ENCODE measurements around the gene TMEM131L. TPM values are rescaled to one million over a fixed set of nuclear protein-coding genes. Genes with fewer than 3 reads are reported as not detected.

Gene TMEM131L, protein sequence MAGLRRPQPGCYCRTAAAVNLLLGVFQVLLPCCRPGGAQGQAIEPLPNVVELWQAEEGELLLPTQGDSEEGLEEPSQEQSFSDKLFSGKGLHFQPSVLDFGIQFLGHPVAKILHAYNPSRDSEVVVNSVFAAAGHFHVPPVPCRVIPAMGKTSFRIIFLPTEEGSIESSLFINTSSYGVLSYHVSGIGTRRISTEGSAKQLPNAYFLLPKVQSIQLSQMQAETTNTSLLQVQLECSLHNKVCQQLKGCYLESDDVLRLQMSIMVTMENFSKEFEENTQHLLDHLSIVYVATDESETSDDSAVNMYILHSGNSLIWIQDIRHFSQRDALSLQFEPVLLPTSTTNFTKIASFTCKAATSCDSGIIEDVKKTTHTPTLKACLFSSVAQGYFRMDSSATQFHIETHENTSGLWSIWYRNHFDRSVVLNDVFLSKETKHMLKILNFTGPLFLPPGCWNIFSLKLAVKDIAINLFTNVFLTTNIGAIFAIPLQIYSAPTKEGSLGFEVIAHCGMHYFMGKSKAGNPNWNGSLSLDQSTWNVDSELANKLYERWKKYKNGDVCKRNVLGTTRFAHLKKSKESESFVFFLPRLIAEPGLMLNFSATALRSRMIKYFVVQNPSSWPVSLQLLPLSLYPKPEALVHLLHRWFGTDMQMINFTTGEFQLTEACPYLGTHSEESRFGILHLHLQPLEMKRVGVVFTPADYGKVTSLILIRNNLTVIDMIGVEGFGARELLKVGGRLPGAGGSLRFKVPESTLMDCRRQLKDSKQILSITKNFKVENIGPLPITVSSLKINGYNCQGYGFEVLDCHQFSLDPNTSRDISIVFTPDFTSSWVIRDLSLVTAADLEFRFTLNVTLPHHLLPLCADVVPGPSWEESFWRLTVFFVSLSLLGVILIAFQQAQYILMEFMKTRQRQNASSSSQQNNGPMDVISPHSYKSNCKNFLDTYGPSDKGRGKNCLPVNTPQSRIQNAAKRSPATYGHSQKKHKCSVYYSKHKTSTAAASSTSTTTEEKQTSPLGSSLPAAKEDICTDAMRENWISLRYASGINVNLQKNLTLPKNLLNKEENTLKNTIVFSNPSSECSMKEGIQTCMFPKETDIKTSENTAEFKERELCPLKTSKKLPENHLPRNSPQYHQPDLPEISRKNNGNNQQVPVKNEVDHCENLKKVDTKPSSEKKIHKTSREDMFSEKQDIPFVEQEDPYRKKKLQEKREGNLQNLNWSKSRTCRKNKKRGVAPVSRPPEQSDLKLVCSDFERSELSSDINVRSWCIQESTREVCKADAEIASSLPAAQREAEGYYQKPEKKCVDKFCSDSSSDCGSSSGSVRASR (N-terminal part only)
- 5.4 to 6.2 TPM (median 5.9 TPM) in 5 replicates for total RNA-seq (2022; extraction: Qiagen RNA extraction; ENCODE audit: low read depth)

DNA sequence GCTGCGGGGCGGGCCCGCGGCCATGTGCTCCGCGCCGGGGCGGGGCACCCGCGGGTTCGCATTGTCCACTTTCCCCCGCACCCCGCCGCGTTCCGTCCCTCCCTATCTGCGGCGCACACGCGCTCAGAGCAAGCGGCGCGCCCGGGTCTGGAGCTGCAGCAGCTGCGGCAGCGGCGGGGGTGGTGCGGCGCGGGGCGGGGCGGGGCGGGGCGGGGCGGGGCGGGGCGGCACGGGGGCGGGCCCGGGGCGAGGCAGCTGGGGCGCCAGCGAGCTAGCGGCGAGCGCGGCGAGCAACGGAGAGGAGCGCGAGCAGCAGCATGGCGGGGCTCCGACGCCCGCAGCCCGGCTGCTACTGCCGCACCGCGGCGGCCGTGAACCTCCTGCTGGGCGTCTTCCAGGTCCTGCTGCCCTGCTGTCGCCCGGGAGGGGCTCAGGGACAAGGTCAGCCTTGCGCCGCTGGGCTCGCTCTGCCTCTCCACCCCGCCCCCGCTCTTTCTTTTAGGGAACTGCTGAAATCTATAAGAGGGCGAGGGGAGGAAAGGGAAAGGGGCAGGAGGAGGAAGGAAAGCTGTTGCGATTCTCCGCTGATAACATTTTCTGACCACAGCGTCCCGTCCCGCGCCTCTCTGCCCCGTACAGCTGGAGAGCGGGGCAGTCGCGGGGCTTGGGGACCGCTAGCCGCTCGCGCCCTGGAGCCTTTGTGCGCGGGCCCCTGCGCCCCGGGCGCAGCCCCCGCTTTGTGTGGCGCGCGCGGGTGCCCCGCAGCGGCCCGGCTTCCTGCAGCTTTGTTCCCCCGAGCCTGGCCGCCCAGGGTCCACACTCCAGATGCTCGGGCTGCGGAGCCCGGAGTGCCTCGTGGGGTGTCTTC, at the start of gene TMEM131L:
Gene TMEM131L (plus strand): TSS at position 280 of the 868 bp plus-strand sequence. CDS start 38 bp downstream, at position 318.

GRCh38 chr4:153684182-153684970, 218.2 kb downstream of the TMEM131L start, which contains the start of gene TLR2:
Gene TLR2, plus strand, starts transcription at chr4:153684280. Its CDS starts 18,628 bp downstream, at chr4:153702908.

Other genes with a start within 250 kb of the TMEM131L start
- gene MND1, start 121.7 kb upstream of the TMEM131L start, total RNA-seq (2022; extraction: Qiagen RNA extraction; ENCODE audit: low read depth) = 12.7 to 16.5 TPM (median 13.3 TPM) in 5 replicates
- gene TLR2, start 217.9 kb downstream of the TMEM131L start, total RNA-seq (2022; extraction: Qiagen RNA extraction; ENCODE audit: low read depth) = 0.20 to 0.47 TPM (median 0.39 TPM) in 5 replicates

Data from A549 treated with GW870086 at 1 μM for 4 hours (cell line).